Uterus (tissue), 4 donors: Measurements from ENCODE around the gene PRMT2. TPM values are rescaled to one million over a fixed set of nuclear protein-coding genes. Genes with fewer than 3 reads are reported as not detected.

Experiments
- DNase-seq, 2 donors: peaks; one replicate each; pipeline ENCODE4 v3.0.0-alpha.2; 2019 to 2020
- H3K27ac ChIP-seq, 2 donors: fragments of 200-600 bp; sonication (generic); 1 replicate in 1 of 2; 2 replicates in 1 of 2; pipeline ENCODE4 v1.5.1; 2016 to 2018
- H3K27me3 ChIP-seq, 2 donors: fragments of 200-600 bp; sonication (generic); one replicate each; pipeline ENCODE4 v1.5.1; 2018 to 2019; ENCODE audit warnings: control low read depth in 1 of 2
- H3K36me3 ChIP-seq, 2 donors: fragments of 200-600 bp; sonication (generic); one replicate each; pipeline ENCODE4 v1.5.1; 2019; ENCODE audit warnings: control low read depth in 1 of 2
- H3K4me1 ChIP-seq, 2 donors: fragments of 200-600 bp; sonication (generic); one replicate each; pipeline ENCODE4 v1.5.1; 2018 to 2019; ENCODE audit warnings: control low read depth in 1 of 2
- H3K4me3 ChIP-seq, 2 donors: fragments of 200-600 bp; sonication (generic); 1 replicate in 1 of 2; 2 replicates in 1 of 2; pipeline ENCODE4 v1.5.1; 2018 to 2019; ENCODE audit warnings: mild to moderate bottlenecking in 1 of 2
- H3K9me3 ChIP-seq, 2 donors: fragments of 200-600 bp; sonication (generic); one replicate each; pipeline ENCODE4 v1.5.1; 2019; ENCODE audit warnings: control low read depth in 1 of 2
- POLR2A ChIP-seq, 2 donors: fragments of 450-650 bp; IDR thresholded peaks; one replicate each; pipeline ENCODE4 v1.6.1; 2016; ENCODE audit warnings: antibody characterized with exemption in 2 of 2, mild to moderate bottlenecking in 1 of 2, moderate library complexity in 1 of 2
- intact Hi-C: fragments of 100-400 bp; cut with DNase I; formaldehyde crosslinking; loops from one replicate; pipeline ENCODE4 v1.15.1; 2023; ENCODE audit warnings: low total_unique reads
- total RNA-seq, 4 donors: library from RNA; depleted of rRNA in 3 of 4; stranded (reverse); fragments of >200 nt in 3 of 4; gene quantifications; one replicate each; pipeline versions ENCODE4 v1.1.0 to v1.2.4, GENCODE V29; 2014 to 2023
- TF ChIP-seq, protein P1 (sequence below), 4 experiments: fragments of 200-600 bp in 2 of 4; fragments of 450-650 bp in 2 of 4; sonication (generic) in 2 of 4; IDR thresholded peaks; one replicate each; pipeline ENCODE4 v1.5.1; 2016 to 2019; ENCODE audit warnings: antibody characterized with exemption in 4 of 4, mild to moderate bottlenecking in 2 of 4, moderate library complexity in 1 of 4
- donor health status: DM: yes; HTN: yes; CAD: no.

Gene PRMT2
- total RNA-seq, 4 donors from 2014 or later, result 45.6 to 171 (median 76.4) TPM

- no peak for TF ChIP-seq POLR2A (IDR thresholded peaks at IDR 0.05)
- TF ChIP-seq, protein P1, sequence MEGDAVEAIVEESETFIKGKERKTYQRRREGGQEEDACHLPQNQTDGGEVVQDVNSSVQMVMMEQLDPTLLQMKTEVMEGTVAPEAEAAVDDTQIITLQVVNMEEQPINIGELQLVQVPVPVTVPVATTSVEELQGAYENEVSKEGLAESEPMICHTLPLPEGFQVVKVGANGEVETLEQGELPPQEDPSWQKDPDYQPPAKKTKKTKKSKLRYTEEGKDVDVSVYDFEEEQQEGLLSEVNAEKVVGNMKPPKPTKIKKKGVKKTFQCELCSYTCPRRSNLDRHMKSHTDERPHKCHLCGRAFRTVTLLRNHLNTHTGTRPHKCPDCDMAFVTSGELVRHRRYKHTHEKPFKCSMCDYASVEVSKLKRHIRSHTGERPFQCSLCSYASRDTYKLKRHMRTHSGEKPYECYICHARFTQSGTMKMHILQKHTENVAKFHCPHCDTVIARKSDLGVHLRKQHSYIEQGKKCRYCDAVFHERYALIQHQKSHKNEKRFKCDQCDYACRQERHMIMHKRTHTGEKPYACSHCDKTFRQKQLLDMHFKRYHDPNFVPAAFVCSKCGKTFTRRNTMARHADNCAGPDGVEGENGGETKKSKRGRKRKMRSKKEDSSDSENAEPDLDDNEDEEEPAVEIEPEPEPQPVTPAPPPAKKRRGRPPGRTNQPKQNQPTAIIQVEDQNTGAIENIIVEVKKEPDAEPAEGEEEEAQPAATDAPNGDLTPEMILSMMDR (IDR thresholded peaks at IDR 0.05), result no peak
- Histone ChIP-seq H3K4me1 (no peaks in the 10 kb centered on the region), H3K27me3 (no peaks in the 10 kb centered on the region), H3K27ac (no peak overlapping the region), H3K4me3 (no peak overlapping the region), H3K36me3 (no peaks in the 10 kb centered on the region), H3K9me3 (peaks cover 0 to 6% of the 10 kb centered on the region in 2 donors)
- DNase-seq, result no peak
- intact Hi-C loops, result no loop called here
Measured at GRCh38 chr21:46610018-46610701, 25.3 kb upstream of the PRMT2 start.

- Histone ChIP-seq H3K4me1 (no peaks in the 10 kb centered on the region), H3K27me3 (no peaks in the 10 kb centered on the region), H3K9me3 (peaks cover 0 to 6% of the 10 kb centered on the region in 2 donors), H3K4me3 (no peak overlapping the region), H3K36me3 (no peaks in the 10 kb centered on the region), H3K27ac (no peak overlapping the region)
- no peak for DNase-seq
- TF ChIP-seq POLR2A (IDR thresholded peaks at IDR 0.05), result no peak
- TF ChIP-seq, protein P1 (IDR thresholded peaks at IDR 0.05), result no peak
- intact Hi-C loops, result no loop called here
Measured at GRCh38 chr21:46613391-46613790, 22.1 kb upstream of the PRMT2 start.

- Histone ChIP-seq H3K4me1 (no peaks in the 10 kb centered on the region), H3K27ac (no peak overlapping the region), H3K4me3 (no peak overlapping the region), H3K27me3 (no peaks in the 10 kb centered on the region), H3K9me3 (peaks cover 0 to under 1% of the 10 kb centered on the region in 2 donors), H3K36me3 (no peaks in the 10 kb centered on the region)
- DNase-seq, result no peak
- intact Hi-C loops, result no loop called here
- TF ChIP-seq POLR2A (IDR thresholded peaks at IDR 0.05), result no peak
- TF ChIP-seq, protein P1 (IDR thresholded peaks at IDR 0.05), result no peak
Measured at GRCh38 chr21:46616050-46616449, 19.4 kb upstream of the PRMT2 start.

DNA sequence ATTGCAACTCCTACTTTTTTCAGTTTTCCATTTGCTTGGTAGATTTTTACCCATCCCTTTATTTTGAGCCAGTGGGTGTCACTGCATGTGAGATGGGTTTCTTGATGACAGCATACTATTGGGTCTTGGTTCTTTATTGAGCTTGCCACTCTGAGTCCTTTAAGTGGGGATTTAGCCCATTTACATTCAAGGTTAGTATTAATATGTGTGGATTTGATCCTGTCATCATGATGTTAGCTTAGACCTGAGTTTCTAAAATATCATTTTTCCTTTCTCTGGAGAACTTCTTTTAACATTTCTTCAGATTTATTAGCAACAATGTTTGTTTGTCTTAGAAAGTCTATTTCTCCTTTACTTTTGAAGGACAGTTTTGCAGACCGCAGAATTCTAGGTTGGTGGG, 18.8 kb upstream of the PRMT2 start:
- no peak overlapping the region for H3K4me3 ChIP-seq
- TF ChIP-seq, protein P1 (IDR thresholded peaks at IDR 0.05), result no peak
- no peaks in the 10 kb centered on the region for H3K27me3 ChIP-seq
- no peaks in the 10 kb centered on the region for H3K9me3 ChIP-seq
- H3K4me1 ChIP-seq, result no peaks in the 10 kb centered on the region
- no peaks in the 10 kb centered on the region for H3K36me3 ChIP-seq
- DNase-seq, result no peak
- intact Hi-C loops, result no loop called here
- H3K27ac ChIP-seq, result no peak overlapping the region

DNA sequence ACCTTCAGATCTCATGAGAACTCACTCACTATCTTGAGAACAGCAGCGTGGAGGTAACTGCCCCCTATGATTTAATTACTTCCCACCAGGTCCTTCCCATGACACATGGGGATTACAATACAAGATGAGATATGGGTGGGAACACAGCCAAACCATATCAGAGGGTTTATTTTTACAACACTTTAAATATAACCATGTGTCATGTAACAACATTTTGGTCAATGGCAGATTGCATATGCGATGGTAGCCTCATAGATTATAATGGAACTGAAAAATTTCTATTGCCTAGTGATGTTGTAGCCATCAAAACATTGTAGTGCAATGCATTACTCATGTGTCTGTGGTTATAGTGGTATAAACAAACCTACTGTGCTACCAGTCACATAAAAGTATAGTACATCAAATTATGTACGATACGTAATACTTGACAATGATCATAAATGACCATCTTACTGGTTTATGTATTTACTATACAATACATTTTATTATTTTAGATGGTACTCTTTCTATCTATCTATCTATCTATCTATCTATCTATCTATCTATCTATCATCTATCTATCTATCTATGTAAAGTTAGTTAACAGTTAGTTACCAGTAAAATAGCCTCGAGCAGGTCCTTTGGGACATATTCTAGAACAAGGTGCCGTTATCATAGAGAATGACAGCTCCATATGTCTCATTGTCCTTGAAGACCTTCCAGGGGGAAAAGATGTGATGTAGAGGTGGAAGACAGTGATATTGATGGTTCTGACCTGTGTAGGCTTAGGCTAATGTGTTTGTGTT, 18.0 kb upstream of the PRMT2 start:
- TF ChIP-seq POLR2A (IDR thresholded peaks at IDR 0.05), result no peak
- H3K36me3 ChIP-seq, result no peaks in the 10 kb centered on the region
- no peaks in the 10 kb centered on the region for H3K4me1 ChIP-seq
- H3K4me3 ChIP-seq, result no peak overlapping the region
- no peak overlapping the region for H3K27ac ChIP-seq
- no peaks in the 10 kb centered on the region for H3K9me3 ChIP-seq
- no peak for DNase-seq
- intact Hi-C loops, result no loop called here
- no peaks in the 10 kb centered on the region for H3K27me3 ChIP-seq
